ENCODE results near the gene SLC25A43.
A peak's percentile ranks its signal among the peaks of the same experiment; 100 is the strongest.
"Not testable (repeated sequence)": the region's sequence is repeated elsewhere in the genome, so short reads cannot be mapped to it uniquely, and the experiment has no call there.

The SLC25A43 gene

DNA sequence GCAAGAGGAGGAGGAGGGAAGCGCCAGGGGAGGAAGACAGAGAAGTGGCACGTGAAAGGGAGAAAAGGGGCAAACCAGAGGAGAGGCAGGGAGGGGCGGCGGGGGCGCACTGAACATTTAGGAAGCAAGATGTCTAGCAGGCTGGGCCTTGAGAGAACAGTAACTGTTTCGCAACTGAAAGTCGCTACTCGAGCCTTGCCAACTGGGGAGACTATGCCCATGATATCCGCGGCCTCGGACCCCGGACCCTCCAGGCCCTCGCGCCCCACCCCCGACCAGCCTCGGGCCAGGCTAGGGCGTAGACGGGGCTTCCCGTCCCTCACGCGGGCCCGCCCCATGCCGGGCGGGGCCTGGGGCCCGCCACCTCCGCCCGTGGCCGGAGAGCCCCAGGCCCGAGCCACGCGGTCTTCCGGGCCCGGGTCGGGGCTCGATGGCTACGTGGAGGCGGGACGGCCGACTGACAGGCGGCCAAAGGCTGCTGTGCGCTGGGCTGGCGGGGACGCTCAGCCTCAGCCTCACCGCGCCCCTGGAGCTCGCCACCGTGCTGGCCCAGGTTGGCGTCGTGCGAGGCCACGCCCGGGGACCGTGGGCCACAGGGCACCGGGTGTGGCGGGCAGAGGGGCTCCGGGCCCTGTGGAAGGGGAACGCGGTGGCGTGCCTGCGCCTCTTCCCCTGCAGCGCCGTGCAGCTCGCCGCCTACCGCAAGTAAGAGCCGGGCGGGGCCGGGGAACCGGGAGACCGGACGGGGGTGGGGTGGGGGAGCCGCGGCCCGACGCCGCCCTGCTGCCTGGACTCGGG is at the start of gene SLC25A43:
SLC25A43 (plus strand) TSS at position 363 of the 798 bp plus-strand sequence; CDS start at position 431, 68 bp downstream.
- peak; percentile 56 for DNase-seq

DNA sequence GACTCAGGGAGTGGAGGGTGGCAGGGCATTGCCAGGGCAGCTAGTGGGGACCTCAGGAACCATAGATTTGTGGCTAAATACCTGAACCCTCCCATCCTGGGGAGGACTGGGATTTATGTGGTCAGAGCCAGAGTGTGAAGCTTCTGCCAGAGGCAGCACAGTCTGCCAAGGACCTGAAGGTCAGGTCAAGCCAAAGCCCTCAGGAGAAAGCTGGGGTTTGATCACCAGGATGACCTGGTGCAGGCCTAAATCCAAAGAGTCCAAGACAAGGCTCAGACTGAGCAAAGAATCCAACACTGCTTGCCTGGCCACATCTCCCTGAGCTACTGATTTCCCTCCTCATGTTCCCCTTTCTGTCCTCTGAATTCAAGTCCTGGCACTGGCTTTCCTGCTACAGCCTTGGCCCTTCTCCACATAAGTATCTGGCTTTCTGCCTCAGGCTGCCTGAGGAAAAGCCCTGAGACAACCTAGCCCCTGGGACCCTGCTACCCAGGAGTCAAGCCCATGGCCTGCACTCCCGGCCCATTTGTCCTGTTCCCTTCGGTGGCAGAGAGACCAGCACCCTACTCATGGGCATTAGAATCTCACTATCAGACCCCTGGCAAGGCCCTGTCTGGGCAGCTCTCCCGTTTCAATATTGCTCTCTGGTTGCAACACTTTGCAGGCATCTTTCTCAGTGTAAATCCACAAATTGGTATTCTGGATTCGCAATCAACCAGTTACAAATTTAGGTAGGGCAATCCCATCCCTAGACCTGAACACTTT is 39.3 kb upstream of the SLC25A43 start:
- DNase-seq, result no peak

- DNase-seq, result not testable (repeated sequence)
Measured at GRCh38 chrX:119361451-119361850, 37.7 kb upstream of the SLC25A43 start.

DNA sequence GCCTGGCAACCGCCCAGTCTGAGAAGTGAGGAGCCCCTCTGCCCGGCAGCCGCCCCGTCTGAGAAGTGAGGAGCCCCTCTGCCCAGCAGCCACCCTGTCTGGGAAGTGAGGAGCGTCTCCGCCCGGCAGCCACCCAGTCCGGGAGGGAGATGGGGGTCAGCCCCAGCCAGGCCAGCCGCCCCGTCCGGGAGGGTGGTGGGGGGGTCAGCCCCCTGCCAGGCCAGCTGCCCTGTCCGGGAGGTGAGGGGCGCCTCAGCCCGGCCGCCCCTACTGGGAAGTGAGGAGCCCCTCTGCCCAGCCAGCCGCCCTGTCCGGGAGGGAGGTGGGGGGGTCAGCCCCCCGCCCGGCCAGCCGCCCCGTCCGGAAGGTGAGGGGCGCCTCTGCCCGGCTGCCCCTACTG is 37.1 kb upstream of the SLC25A43 start:
- DNase-seq, result not testable (repeated sequence)

- DNase-seq, result no peak
Measured at GRCh38 chrX:119363391-119363790, 35.7 kb upstream of the SLC25A43 start.

DNA sequence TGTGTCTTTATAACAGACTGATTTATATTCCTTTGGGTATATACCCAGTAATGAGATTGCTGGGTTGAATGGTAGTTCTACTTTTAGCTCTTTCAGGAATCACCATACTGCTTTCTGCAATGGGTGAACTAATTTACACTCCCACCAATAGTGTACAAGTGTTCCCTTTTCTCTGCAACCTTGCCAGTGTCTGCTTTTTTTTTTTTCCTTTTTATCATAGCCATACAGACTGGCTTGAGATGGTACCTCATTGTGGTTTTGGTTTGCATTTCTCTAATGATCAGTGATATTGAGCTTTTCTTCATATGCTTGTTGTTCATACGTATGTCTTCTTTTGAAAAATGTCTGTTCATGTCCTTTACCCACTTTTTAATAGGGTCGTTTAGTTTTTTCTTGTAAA is 27.3 kb upstream of the SLC25A43 start:
- DNase-seq, result not testable (repeated sequence)

GRCh38 chrX:119374736-119375135 is 24.4 kb upstream of the SLC25A43 start:
- DNase-seq, result no peak

GRCh38 chrX:119375561-119375960 is 23.6 kb upstream of the SLC25A43 start:
- no peak for DNase-seq

GRCh38 chrX:119376312-119376711 is 22.8 kb upstream of the SLC25A43 start:
- DNase-seq, result no peak

GRCh38 chrX:119381349-119381944 is 17.7 kb upstream of the SLC25A43 start:
- DNase-seq, result no peak

DNA sequence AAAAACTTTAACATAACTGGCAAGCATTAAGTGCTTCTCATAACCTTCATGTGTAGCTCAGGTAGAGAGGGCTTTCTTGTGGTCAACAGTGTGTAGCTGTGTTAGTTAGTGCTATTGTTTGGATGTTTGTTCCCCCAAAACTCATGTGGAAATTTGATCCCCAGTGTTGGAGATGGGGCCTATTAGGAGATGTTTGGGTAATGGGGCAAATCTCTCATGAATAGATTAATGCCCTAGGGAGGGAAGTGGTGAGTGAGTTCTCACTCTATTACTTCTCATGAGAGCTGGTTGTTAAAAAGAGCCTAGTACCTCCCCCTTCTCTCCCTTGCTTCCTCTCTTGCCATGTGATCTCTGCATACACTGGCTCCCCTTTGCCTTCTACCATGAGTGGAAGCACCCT is 16.5 kb upstream of the SLC25A43 start:
- DNase-seq, result no peak

- not testable (repeated sequence) for DNase-seq
Measured at GRCh38 chrX:119386685-119387084, 12.5 kb upstream of the SLC25A43 start.

DNA sequence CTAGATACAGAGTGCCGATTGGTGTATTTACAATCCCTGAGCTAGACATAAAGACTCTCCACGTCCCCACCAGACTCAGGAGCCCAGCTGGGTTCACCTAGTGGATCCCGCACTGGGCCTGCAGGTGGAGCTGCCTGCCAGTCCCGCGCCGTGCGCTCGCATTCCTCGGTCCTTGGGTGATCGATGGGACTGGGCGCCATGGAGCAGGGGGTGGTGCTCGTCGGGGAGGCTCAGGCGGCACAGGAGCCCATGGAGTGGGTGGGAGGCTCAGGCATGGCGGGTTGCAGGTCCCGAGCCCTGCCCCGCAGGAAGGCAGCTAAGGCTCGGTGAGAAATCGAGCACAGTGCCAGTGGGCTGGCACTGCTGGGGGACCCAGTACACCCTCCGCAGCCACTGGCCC is 11.7 kb upstream of the SLC25A43 start:
- not testable (repeated sequence) for DNase-seq

- no peak for DNase-seq
Measured at GRCh38 chrX:119389214-119389613, 9.9 kb upstream of the SLC25A43 start.

DNA sequence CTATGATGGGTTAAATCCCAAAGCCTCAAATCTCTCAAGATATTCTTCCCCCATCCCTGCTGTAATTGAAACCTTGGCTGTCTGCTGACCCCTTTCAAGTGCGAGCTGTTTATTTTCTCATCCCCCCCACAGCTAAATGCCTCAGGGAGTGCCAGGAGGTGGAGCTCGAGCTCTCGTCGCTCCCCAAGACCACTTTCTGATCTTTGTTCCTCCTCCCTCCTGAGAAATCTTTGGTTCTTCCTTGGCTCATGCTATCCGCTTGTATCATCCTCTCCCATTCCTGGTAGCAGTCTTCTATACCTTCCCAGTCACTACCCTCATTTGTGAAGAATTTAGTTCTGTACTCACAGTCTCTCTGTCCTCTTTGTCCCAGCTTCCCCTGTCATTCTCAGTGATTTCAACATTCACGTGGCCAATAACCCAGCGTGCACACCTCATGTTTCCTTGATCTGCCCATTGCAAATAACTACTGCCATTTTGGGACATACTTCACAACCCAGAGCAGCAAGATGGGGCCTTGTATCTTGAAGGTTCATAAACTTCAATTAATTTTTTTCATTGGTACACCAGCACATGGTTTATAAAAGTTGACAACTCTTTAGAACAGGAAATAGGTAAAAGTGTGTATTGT is 9.2 kb upstream of the SLC25A43 start:
- no peak for DNase-seq

DNA sequence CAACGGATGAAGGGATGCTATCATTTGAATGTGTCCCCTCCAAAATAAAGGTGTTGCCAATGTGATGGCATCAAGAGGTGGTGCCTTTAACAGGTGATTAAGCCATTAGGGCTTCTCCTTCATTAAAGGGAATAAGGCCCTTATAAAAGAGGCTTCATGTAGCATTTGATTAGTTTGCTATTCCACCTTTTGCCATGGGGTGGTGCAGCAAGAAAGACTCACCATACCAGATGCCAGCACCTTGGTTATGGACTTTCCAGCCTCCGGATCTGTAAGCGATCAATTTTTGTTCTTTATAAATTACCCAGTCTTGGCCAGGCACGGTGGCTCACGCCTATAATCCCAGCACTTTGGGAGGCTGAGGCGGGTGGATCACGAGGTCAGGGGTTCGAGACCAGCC is 7.9 kb upstream of the SLC25A43 start:
- DNase-seq, result no peak

- no peak for DNase-seq
Measured at GRCh38 chrX:119393144-119393543, 6.0 kb upstream of the SLC25A43 start.

GRCh38 chrX:119398587-119398973 is 556 bp upstream of the SLC25A43 start:
- DNase-seq, result no peak

- no peak for DNase-seq
Measured at GRCh38 chrX:119399772-119400101, 601 bp downstream of the SLC25A43 start.

- DNase-seq, result no peak
Measured at GRCh38 chrX:119401569-119401968, 2.4 kb downstream of the SLC25A43 start.

DNA sequence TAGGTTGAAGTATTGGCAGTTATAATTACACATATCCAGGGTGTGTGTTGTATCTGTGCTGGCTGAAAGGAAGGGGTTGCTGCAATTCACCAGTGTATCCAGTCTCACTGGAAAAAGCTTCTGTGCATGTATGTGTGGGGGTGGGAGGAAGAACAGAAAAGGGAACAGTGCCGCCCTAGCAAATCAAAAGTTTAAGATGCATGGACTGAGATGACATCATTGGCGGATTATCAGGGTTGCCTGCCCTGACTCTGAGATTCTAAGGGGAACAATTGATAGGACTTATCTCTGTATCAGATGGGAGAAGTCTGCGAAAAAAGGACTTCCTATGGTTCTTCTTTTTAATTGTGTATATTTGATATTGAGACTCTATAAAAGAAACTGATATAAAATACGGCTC is 3.5 kb downstream of the SLC25A43 start:
- no peak for DNase-seq

- DNase-seq, result no peak
Measured at GRCh38 chrX:119406776-119407175, 7.6 kb downstream of the SLC25A43 start.

DNA sequence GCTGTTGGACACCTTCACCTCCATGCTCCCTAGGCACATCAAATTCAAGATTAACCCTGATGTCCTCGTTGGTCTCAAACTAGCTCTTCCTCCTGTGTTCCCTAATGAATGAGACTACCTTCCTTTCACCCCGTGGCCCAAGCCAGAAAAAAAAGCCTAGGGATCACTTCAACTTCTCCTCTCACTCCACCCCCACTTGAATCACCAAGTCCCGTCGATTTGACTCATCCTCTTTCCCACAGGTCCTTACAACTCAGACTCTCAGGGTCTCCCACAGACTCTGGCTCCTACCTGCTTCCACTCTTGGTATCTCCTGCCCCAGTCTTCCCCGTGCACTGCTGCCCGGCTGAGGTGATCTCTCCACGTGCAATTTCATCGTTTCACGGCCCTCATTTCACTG is 8.5 kb downstream of the SLC25A43 start:
- DNase-seq, result no peak

Data from CD4-positive, alpha-beta T cell treated with Interleukin-17A for 4 hours (primary cell).